Measurements from ENCODE around the gene STK11.

Gene STK11

GRCh38 chr19:1226227-1226518 lies 20.6 kb downstream of the STK11 start:
- DNase-seq (ENCODE audit: low spot score): no peak

GRCh38 chr19:1226522-1227303 lies 21.1 kb downstream of the STK11 start:
- DNase-seq (ENCODE audit: low spot score): no peak

- no peak for DNase-seq (ENCODE audit: low spot score)
Measured at GRCh38 chr19:1227304-1228054, 21.9 kb downstream of the STK11 start.

GRCh38 chr19:1228161-1228957 lies 22.8 kb downstream of the STK11 start:
- DNase-seq (ENCODE audit: low spot score): no peak

- DNase-seq (ENCODE audit: low spot score): no peak
Measured at GRCh38 chr19:1229056-1229923, 23.7 kb downstream of the STK11 start.

GRCh38 chr19:1229924-1230782 lies 24.6 kb downstream of the STK11 start:
- DNase-seq (ENCODE audit: low spot score): no peak

GRCh38 chr19:1230783-1231489 lies 25.4 kb downstream of the STK11 start:
- DNase-seq (ENCODE audit: low spot score): no peak

GRCh38 chr19:1231729-1232637 lies 26.4 kb downstream of the STK11 start:
- DNase-seq (ENCODE audit: low spot score): no peak

GRCh38 chr19:1232652-1233072 lies 27.1 kb downstream of the STK11 start:
- no peak for DNase-seq (ENCODE audit: low spot score)

- DNase-seq (ENCODE audit: low spot score): no peak
Measured at GRCh38 chr19:1233115-1233667, 27.6 kb downstream of the STK11 start.

- DNase-seq (ENCODE audit: low spot score): no peak
Measured at GRCh38 chr19:1234051-1234954, 28.7 kb downstream of the STK11 start.

- DNase-seq (ENCODE audit: low spot score): no peak
Measured at GRCh38 chr19:1234955-1235380, 29.4 kb downstream of the STK11 start.

- no peak for DNase-seq (ENCODE audit: low spot score)
Measured at GRCh38 chr19:1235625-1236538, 30.3 kb downstream of the STK11 start.

GRCh38 chr19:1236576-1236975 lies 31.0 kb downstream of the STK11 start:
- DNase-seq (ENCODE audit: low spot score): no peak

GRCh38 chr19:1237027-1237659 lies 31.6 kb downstream of the STK11 start:
- DNase-seq (ENCODE audit: low spot score): no peak

- no peak for DNase-seq (ENCODE audit: low spot score)
Measured at GRCh38 chr19:1237754-1238368, 32.3 kb downstream of the STK11 start, which contains the start of gene CBARP. Gene CBARP (minus strand): TSS chr19:1238005. CDS start chr19:1236100, 1,905 bp downstream.

All from left forelimb (tissue), 1 donor.